CD4-positive, alpha-beta memory T cell (primary cell): Measurements from ENCODE around the gene CLTC. TPM values are rescaled to one million over a fixed set of nuclear protein-coding genes. Genes with fewer than 3 reads are reported as not detected.
A peak's percentile ranks its signal among the peaks of the same experiment; 100 is the strongest.
"Not testable (repeated sequence)": the region's sequence is repeated elsewhere in the genome, so short reads cannot be mapped to it uniquely, and the experiment has no call there.

Source experiments
- CTCF ChIA-PET: fragments of 350-600 bp; sonication (Branson Sonifier 250); formaldehyde crosslinking; loops from one replicate; lab custom pipeline; 2021; ENCODE audit warnings: inconsistent platforms; ENCODE audit not compliant: partially characterized antibody; lab: Charles Lee
- POLR2A ChIA-PET: fragments of 350-600 bp; sonication (Branson Sonifier 250); formaldehyde crosslinking; loops from one replicate; lab custom pipeline; 2021; ENCODE audit not compliant: partially characterized antibody; lab: Charles Lee
- DNase-seq, 5 donors: peaks; one replicate each; pipeline versions ENCODE4 v3.0.0 to v3.0.0-alpha.2; 2020 to 2022; ENCODE audit warnings: mixed read lengths in 1 of 5
- H3K27ac ChIP-seq: one replicate; pipeline ENCODE4 v1.7.0; 2013; ENCODE audit warnings: low read depth, low read length
- H3K27me3 ChIP-seq: 2 replicates; pipeline ENCODE4 v1.7.0; 2013; ENCODE audit warnings: mild to moderate bottlenecking, low read length, moderate library complexity; ENCODE audit not compliant: insufficient read depth
- H3K36me3 ChIP-seq: 2 replicates; pipeline ENCODE4 v1.7.0; 2013; ENCODE audit warnings: mild to moderate bottlenecking, low read length, moderate library complexity; ENCODE audit not compliant: insufficient read depth
- H3K4me1 ChIP-seq: 2 replicates; pipeline ENCODE4 v1.7.0; 2013; ENCODE audit warnings: mild to moderate bottlenecking, low read length, moderate library complexity; ENCODE audit not compliant: insufficient read depth
- H3K4me3 ChIP-seq, 2 donors: one replicate each; pipeline ENCODE4 v1.7.0; 2013; ENCODE audit warnings: low read length in 2 of 2, mild to moderate bottlenecking in 1 of 2
- H3K9me3 ChIP-seq, 2 donors: one replicate each; pipeline ENCODE4 v1.7.0; 2013; ENCODE audit warnings: low read length in 2 of 2, control low read depth in 1 of 2; ENCODE audit not compliant: control insufficient read depth in 1 of 2
- H3K27ac Mint-ChIP-seq, 7 donors: one replicate each; pipeline ENCODE4 v1.8.0; 2020 to 2021; ENCODE audit warnings: mixed read lengths in 7 of 7, mild to moderate bottlenecking in 6 of 7, inconsistent platforms in 3 of 7, moderate library complexity in 3 of 7
- H3K27me3 Mint-ChIP-seq, 2 donors: one replicate each; pipeline ENCODE4 v1.8.0; 2020 to 2021; ENCODE audit warnings: mixed read lengths in 2 of 2
- H3K36me3 Mint-ChIP-seq, 2 donors: one replicate each; pipeline ENCODE4 v1.8.0; 2020 to 2021; ENCODE audit warnings: mixed read lengths in 2 of 2, inconsistent platforms in 1 of 2, mild to moderate bottlenecking in 1 of 2
- H3K4me1 Mint-ChIP-seq, 4 donors: one replicate each; pipeline ENCODE4 v1.8.0; 2020 to 2021; ENCODE audit warnings: mixed read lengths in 4 of 4, mild to moderate bottlenecking in 1 of 4
- H3K4me3 Mint-ChIP-seq, 8 donors: one replicate each; pipeline ENCODE4 v1.8.0; 2020 to 2021; ENCODE audit warnings: mixed read lengths in 8 of 8, mild to moderate bottlenecking in 7 of 8, moderate library complexity in 6 of 8, inconsistent platforms in 3 of 8
- H3K9me3 Mint-ChIP-seq, 8 donors: one replicate each; pipeline ENCODE4 v1.8.0; 2020 to 2021; ENCODE audit warnings: mixed read lengths in 8 of 8, mild to moderate bottlenecking in 5 of 8, inconsistent platforms in 3 of 8, moderate library complexity in 1 of 8
- intact Hi-C: fragments of 100-400 bp; cut with micrococcal nuclease; formaldehyde crosslinking; loops from one replicate; pipeline ENCODE4 v1.15.1; 2023
- polyA plus RNA-seq, 2 donors: library from polyadenylated mRNA; unstranded; fragments of 300-500 nt; fragmentation: Illumina TruSeq; gene quantifications; one replicate each; pipeline ENCODE4 v1.2.3, GENCODE V29; 2021
- total RNA-seq, 2 experiments: library from RNA; stranded (reverse); gene quantifications; one replicate each; pipeline ENCODE4 v1.2.3, GENCODE V29; 2021

Gene CLTC
- total and polyA plus RNA-seq, 4 experiments from 2014 or later: 27.0 to 118 (median 84.8) TPM

- no peaks in the 10 kb centered on the region for H3K9me3 Mint-ChIP-seq
- H3K9me3 ChIP-seq: no peaks in the 10 kb centered on the region
- ChIA-PET CTCF (no interaction called here), POLR2A (interaction anchor here (1.4 to 3.1 kb wide), 2 partner anchors 8 to 31 kb away, joined by 4 to 12 read pairs; partner anchors contain the start of gene CLTC)
- H3K4me3 Mint-ChIP-seq: no peak overlapping the region
- peak overlapping the region in 3 of 7 donors; percentile 8 to 29 (median 28) for H3K27ac Mint-ChIP-seq
- peaks cover 29 to 54% (median 36%) of the 10 kb centered on the region in 4 donors for H3K4me1 Mint-ChIP-seq
- intact Hi-C loops: no loop called here
- DNase-seq: no peak
- H3K4me1 ChIP-seq: peaks cover 16% of the 10 kb centered on the region
- H3K27me3 ChIP-seq: no peaks in the 10 kb centered on the region
- H3K36me3 ChIP-seq: peaks cover 54% of the 10 kb centered on the region
- no peaks in the 10 kb centered on the region for H3K27me3 Mint-ChIP-seq
- H3K27ac ChIP-seq: no peak overlapping the region
- H3K4me3 ChIP-seq: no peak overlapping the region
- peaks cover 49 to 77% of the 10 kb centered on the region in 2 donors for H3K36me3 Mint-ChIP-seq
These were observed 30.9 kb downstream of the CLTC start for GRCh38 chr17:59650642-59651041.

GRCh38 chr17:59651346-59651745 is 31.7 kb downstream of the CLTC start:
- peak overlapping the region in 1 of 7 donors; percentile 56 for H3K27ac Mint-ChIP-seq
- Histone ChIP-seq H3K4me1 (peaks cover 16% of the 10 kb centered on the region), H3K4me3 (no peak overlapping the region), H3K27ac (no peak overlapping the region), H3K27me3 (no peaks in the 10 kb centered on the region), H3K36me3 (peaks cover 58% of the 10 kb centered on the region), H3K9me3 (no peaks in the 10 kb centered on the region)
- H3K4me3 Mint-ChIP-seq: peak overlapping the region in 1 of 8 donors; percentile 0
- CTCF ChIA-PET: no interaction called here
- peak in 4 of 5 donors; percentile 13 to 29 (median 21) for DNase-seq
- POLR2A ChIA-PET: interaction anchor here (0.8 to 3.1 kb wide), 3 partner anchors 9 to 32 kb away, joined by 3 to 12 read pairs (median 4); partner anchors contain the start of gene CLTC
- intact Hi-C loops: no loop called here
- no peaks in the 10 kb centered on the region for H3K9me3 Mint-ChIP-seq
- H3K4me1 Mint-ChIP-seq: peaks cover 29 to 52% (median 36%) of the 10 kb centered on the region in 4 donors
- no peaks in the 10 kb centered on the region for H3K27me3 Mint-ChIP-seq
- peaks cover 55 to 77% of the 10 kb centered on the region in 2 donors for H3K36me3 Mint-ChIP-seq

DNA sequence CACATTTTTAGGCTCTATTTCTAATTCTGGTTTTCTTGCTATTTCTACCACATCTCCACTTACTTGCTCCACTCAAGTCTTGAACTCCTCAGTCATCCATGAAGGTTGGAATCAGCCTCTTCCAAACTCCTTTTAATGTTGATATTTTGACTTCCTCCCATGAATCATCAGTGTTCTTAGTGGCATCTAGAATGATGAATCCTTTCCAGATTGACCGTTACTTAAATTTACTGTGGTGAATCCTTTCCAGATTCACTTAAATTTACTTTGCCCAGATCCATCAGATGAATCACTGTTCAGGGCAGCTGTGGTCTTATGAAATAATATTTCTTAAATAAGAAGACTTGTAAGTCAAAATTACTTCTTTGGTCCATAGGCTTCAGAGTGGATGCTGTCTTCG is 32.4 kb downstream of the CLTC start:
- no peaks in the 10 kb centered on the region for H3K9me3 Mint-ChIP-seq
- Histone ChIP-seq H3K27ac (no peak overlapping the region), H3K9me3 (no peaks in the 10 kb centered on the region), H3K4me3 (no peak overlapping the region), H3K27me3 (no peaks in the 10 kb centered on the region), H3K36me3 (peaks cover 61% of the 10 kb centered on the region), H3K4me1 (peaks cover 16% of the 10 kb centered on the region)
- intact Hi-C loops: no loop called here
- H3K27ac Mint-ChIP-seq: peak overlapping the region in 1 of 7 donors; percentile 59
- H3K4me3 Mint-ChIP-seq: no peak overlapping the region
- peaks cover 27 to 44% (median 34%) of the 10 kb centered on the region in 4 donors for H3K4me1 Mint-ChIP-seq
- ChIA-PET POLR2A (interaction anchor here (0.8 to 3.1 kb wide), 4 partner anchors 9 to 32 kb away, joined by 3 to 12 read pairs (median 4); partner anchors contain the start of gene CLTC), CTCF (interaction anchor here (1.2 kb wide), 1 partner anchor 18 kb away, joined by 3 read pairs; no protein-coding TSS in a partner anchor)
- no peak for DNase-seq
- H3K36me3 Mint-ChIP-seq: peaks cover 55 to 73% of the 10 kb centered on the region in 2 donors
- no peaks in the 10 kb centered on the region for H3K27me3 Mint-ChIP-seq

DNA sequence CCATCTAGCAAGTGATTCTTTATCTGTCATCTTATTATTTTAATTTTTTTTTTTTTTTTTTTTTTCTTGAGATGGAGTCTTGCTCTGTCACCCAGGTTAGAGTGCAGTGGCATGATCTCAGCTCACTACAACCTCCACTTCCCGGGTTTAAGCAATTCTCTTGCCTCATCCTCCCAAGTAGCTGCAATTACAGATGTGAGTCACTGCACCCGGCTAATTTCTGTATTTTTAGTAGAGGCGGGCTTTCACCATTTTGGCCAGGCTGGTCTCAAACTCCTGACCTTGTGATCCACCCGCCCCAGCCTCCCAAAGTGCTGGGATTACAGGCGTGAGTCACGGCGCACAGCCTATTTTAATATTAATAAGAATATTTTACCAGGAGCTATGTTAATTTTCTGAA is 36.9 kb downstream of the CLTC start:
- H3K4me1 ChIP-seq, H3K4me3 ChIP-seq, H3K27me3 ChIP-seq, H3K27ac ChIP-seq, H3K9me3 Mint-ChIP-seq, DNase-seq, H3K4me3 Mint-ChIP-seq, intact Hi-C loops, H3K27ac Mint-ChIP-seq, H3K9me3 ChIP-seq, POLR2A ChIA-PET, H3K27me3 Mint-ChIP-seq: not testable (repeated sequence)
- peaks cover 56 to 72% of the 10 kb centered on the region in 2 donors for H3K36me3 Mint-ChIP-seq
- CTCF ChIA-PET: interaction anchor here (0.5 kb wide), 1 partner anchor 194 kb away, joined by 4 read pairs; no protein-coding TSS in a partner anchor
- peaks cover 7 to 11% (median 9%) of the 10 kb centered on the region in 4 donors for H3K4me1 Mint-ChIP-seq
- peaks cover 69% of the 10 kb centered on the region for H3K36me3 ChIP-seq

GRCh38 chr17:59666235-59666634 is 46.5 kb downstream of the CLTC start:
- Histone ChIP-seq H3K4me1 (no peaks in the 10 kb centered on the region), H3K36me3 (peaks cover 68% of the 10 kb centered on the region), H3K27ac (no peak overlapping the region), H3K4me3 (no peak overlapping the region), H3K27me3 (no peaks in the 10 kb centered on the region), H3K9me3 (no peaks in the 10 kb centered on the region)
- intact Hi-C loops: no loop called here
- Mint-ChIP-seq H3K27me3 (no peaks in the 10 kb centered on the region), H3K9me3 (no peaks in the 10 kb centered on the region), H3K27ac (no peak overlapping the region), H3K4me1 (peaks cover 6 to 17% (median 10%) of the 10 kb centered on the region in 4 donors), H3K36me3 (peaks cover 29 to 81% of the 10 kb centered on the region in 2 donors), H3K4me3 (no peak overlapping the region)
- no peak for DNase-seq
- ChIA-PET POLR2A (no interaction called here), CTCF (no interaction called here)

- Histone ChIP-seq H3K9me3 (no peaks in the 10 kb centered on the region), H3K4me3 (no peak overlapping the region), H3K27me3 (no peaks in the 10 kb centered on the region), H3K4me1 (no peaks in the 10 kb centered on the region), H3K27ac (no peak overlapping the region), H3K36me3 (peaks cover 63% of the 10 kb centered on the region)
- Mint-ChIP-seq H3K9me3 (no peaks in the 10 kb centered on the region), H3K36me3 (peaks cover 30 to 78% of the 10 kb centered on the region in 2 donors), H3K27me3 (no peaks in the 10 kb centered on the region), H3K4me3 (peak overlapping the region in 1 of 8 donors; percentile 13), H3K27ac (peak overlapping the region in 6 of 7 donors; percentile 7 to 75 (median 50)), H3K4me1 (peaks cover 10 to 25% (median 12%) of the 10 kb centered on the region in 4 donors)
- intact Hi-C loops: no loop called here
- ChIA-PET CTCF (interaction anchor here (0.9 kb wide), 1 partner anchor 368 kb away, joined by 3 read pairs; no protein-coding TSS in a partner anchor), POLR2A (interaction anchor here (1.3 kb wide), 1 partner anchor 50 kb away, joined by 3 read pairs; no protein-coding TSS in a partner anchor)
- no peak for DNase-seq
These were observed 49.1 kb downstream of the CLTC start for GRCh38 chr17:59668816-59669215.

GRCh38 chr17:59669411-59669810 is 49.7 kb downstream of the CLTC start:
- DNase-seq: no peak
- H3K27me3 ChIP-seq: no peaks in the 10 kb centered on the region
- H3K4me3 ChIP-seq: no peak overlapping the region
- no peaks in the 10 kb centered on the region for H3K27me3 Mint-ChIP-seq
- H3K36me3 Mint-ChIP-seq: peaks cover 27 to 78% of the 10 kb centered on the region in 2 donors
- intact Hi-C loops: no loop called here
- ChIA-PET POLR2A (interaction anchor here (1.3 kb wide), 1 partner anchor 51 kb away, joined by 3 read pairs; no protein-coding TSS in a partner anchor), CTCF (no interaction called here)
- H3K9me3 ChIP-seq: no peaks in the 10 kb centered on the region
- peaks cover 10 to 25% (median 12%) of the 10 kb centered on the region in 4 donors for H3K4me1 Mint-ChIP-seq
- no peaks in the 10 kb centered on the region for H3K9me3 Mint-ChIP-seq
- H3K4me1 ChIP-seq: no peaks in the 10 kb centered on the region
- H3K4me3 Mint-ChIP-seq: no peak overlapping the region
- H3K27ac Mint-ChIP-seq: peak overlapping the region in 2 of 7 donors; percentile 50
- H3K27ac ChIP-seq: no peak overlapping the region
- H3K36me3 ChIP-seq: peaks cover 63% of the 10 kb centered on the region
